NCI-H1105 treated with DMSO at 0.1 percent for 48 hours (cell line): ENCODE measurements around the gene PTBP2.
"Not testable (repeated sequence)": the region's sequence is repeated elsewhere in the genome, so short reads cannot be mapped to it uniquely, and the experiment has no call there.

Experiments
- DNase-seq: peaks from one replicate; lab custom pipeline; 2025; lab: John Stamatoyannopoulos, UW

Gene PTBP2

DNA sequence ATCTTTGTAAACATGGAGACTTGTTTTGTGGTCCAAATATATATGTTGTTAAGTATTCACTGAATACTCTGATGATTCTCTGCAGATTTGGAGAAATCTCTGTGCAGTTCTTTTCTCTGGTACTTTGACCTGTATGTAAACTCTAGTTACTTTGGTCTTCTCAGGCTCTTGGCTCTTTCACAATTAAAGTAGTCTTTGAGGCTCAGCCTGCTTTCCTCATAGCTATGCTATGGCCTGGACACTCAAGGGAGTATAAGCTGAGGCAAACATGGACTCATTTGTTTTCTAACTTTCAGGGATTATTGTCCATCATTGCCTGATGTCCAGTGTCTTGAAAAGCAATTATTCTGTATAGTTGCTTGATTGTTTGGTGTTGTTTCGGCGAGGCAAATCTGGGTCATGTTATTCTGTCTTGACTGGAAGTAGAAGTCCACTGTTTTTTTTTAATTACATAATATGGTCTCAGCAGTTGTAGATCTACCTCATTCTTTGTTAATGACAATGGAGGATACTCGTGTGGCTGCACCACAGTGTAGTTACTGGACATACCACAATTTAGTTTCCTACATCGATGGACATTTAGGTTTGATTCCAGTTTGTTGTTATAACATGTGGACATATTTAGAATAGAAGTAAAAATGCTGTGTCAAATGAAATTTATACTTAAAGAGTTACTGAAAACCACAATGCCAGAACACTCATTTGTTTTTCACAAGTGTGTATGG, 9.2 kb downstream of the PTBP2 start:
- no peak for DNase-seq

DNA sequence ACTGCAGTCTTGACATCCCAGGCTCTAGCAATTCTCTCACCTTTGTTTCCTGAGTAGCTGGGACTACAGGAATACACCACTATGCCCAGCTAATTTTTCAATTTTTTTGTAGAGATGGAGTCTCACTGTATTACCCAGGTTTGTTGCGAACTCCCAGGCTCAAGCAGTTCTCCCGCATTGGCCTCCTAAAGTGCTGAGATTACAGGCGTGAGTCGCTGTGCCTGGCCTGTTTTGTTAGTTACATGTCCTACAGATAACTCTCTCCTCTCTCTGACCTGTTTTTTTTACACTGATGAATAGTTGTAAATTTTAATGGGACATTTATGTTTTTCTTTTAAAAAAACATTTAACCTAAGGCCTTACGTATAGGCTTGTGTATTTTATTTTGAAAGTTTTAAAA, 19.8 kb downstream of the PTBP2 start:
- no peak for DNase-seq

DNA sequence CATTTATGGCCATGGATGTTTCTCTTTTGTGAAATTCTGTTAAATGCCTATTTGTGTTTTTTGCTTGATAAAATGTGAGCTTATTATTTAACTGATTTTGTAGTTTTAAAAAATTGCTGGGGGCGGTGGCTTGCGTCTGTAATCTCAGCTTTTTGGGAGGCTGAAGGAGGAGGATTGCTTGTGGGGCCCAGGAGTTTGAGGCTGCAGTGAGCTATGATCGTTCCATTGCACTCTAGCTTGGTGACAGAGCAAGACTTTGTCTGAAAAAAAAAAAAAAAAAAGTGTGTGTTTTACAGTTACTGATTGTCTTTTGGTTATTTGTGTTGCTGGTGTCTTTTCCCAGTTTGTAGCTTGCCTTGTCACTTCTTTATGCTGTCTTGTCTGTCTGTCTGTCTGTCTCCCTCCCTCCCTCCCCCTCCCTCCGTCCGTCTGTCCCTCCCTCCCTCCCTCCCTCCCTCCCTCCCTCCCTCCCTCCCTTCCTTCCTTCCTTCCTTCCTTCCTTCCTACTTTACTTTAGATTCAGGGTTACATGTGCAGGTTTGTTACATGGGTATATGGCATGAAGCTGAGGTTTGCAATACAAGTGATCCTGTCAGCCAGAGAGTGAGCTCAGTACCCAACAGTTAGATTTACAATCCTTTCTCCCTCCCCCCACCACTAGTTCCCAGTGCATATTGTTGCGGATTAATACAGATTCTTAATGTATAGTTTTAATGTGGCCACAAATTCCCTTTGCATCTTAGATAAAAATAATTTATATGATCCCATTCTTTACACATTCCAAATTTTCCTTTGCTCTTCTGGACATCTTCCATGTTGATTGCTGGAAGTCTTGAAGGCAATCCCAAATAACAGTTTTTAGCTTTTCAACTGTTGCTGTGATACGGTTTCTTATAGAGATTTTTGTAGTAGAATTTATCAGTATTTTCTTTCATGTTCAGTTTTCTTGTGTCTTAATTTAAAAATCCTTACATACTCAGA, 25.1 kb downstream of the PTBP2 start:
- no peak for DNase-seq

DNA sequence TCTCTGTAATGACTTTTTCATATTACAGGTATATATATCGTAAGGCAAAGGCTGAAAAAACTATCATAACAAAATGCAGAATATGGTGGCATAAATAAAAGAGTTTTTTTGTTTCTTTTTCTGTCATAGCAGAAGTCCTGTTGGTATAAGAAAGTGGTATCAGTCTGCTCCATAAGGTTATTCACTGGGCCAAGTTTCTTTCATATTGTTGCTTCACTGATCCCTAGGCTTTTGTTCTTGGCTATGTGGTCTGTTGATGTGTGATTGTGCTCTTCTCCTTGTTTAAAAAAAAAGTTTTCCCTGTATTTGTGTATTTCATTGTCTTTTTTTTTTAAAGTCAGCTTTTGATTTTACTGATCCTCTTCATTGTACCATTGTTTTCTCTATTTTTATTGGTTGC, 26.0 kb downstream of the PTBP2 start:
- no peak for DNase-seq

GRCh38 chr1:96748078-96748477, 26.5 kb downstream of the PTBP2 start:
- DNase-seq: no peak

DNA sequence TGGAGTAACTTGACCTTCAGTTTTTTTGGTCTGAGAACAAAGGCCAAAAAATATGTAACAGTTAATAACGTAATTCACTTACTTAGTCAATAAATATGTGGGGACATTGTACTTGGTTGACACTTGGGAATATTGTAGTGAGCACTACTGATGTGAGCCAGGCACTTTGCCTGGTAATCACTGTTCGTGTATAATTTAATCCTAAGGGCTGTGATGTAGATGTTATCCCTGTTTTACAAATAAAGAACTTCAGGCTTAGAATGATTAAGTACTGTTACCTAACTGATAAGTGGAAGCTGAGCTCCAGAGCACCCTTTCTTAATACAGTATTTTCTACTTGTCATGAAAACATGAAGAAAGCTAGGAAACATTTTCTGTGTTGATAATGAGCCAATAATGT, 28.0 kb downstream of the PTBP2 start:
- DNase-seq: no peak

- DNase-seq: no peak
Observed at GRCh38 chr1:96752394-96752793, 30.8 kb downstream of the PTBP2 start.

- no peak for DNase-seq
Observed at GRCh38 chr1:96756789-96757188, 35.2 kb downstream of the PTBP2 start.

GRCh38 chr1:96762586-96762985, 41.0 kb downstream of the PTBP2 start:
- DNase-seq: not testable (repeated sequence)

DNA sequence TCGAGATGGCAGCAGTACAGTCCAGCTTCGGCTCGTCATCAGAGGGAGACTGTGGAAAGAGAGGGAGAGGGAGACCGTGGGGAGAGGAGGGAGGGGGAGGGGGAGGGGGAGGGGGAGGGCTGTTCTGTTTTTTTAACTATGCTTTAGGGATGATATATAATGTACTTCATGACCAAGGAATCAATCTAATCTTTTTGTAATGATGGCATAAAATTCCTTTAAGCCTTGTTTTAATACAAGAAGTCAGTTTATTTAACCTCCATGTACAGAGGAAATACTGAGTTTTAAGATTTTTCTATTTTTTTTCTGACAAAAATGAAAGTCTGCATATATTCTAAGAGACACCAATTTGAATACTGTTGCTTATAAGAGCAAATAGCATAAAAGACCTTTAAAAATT, 41.9 kb downstream of the PTBP2 start:
- no peak for DNase-seq

- DNase-seq: no peak
Observed at GRCh38 chr1:96764469-96764868, 42.9 kb downstream of the PTBP2 start.

GRCh38 chr1:96771847-96772246, 50.3 kb downstream of the PTBP2 start:
- DNase-seq: no peak

GRCh38 chr1:96772349-96772748, 50.8 kb downstream of the PTBP2 start:
- DNase-seq: no peak

DNA sequence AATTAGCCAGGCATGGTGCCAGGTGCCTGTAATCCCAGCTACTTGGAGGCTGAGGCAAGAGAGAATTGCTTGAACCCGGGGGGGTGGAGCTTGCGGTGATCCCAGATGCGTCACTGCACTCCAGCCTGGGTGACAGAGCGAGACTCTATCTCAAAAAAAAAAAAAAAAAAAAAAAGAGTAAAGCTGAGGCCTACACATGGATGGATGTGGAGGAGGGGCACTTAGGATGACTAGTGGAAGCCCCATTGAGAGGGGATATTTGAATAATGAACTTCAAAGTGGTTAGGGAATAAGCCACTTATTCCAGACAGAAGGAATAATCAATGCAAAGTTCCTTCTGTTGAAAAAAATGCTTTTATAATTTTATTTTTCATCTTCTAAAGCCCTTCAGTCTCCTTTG, 51.4 kb downstream of the PTBP2 start:
- DNase-seq: no peak

- DNase-seq: no peak
Observed at GRCh38 chr1:96782206-96782605, 60.6 kb downstream of the PTBP2 start.

GRCh38 chr1:96782856-96783255, 61.3 kb downstream of the PTBP2 start:
- no peak for DNase-seq

GRCh38 chr1:96790599-96790998, 69.0 kb downstream of the PTBP2 start:
- DNase-seq: no peak

DNA sequence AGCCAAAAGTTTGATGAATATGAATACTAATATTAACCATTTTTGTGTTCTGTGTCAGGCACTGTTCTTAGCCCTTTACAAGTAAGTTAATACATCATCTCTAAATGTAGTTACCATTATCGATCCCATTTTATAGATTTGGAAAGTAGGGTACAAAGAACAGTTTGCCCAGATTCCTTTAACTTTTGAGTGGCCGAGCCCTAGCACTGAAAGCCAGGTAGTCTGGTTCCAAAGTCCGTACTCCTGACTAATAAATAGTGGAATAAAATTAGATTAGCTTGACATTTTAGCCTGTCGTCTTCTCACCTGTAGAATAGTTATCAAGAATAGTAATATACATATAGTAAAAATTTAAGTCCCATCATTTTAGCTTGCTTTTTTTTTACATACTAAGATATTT, 70.6 kb downstream of the PTBP2 start:
- no peak for DNase-seq

DNA sequence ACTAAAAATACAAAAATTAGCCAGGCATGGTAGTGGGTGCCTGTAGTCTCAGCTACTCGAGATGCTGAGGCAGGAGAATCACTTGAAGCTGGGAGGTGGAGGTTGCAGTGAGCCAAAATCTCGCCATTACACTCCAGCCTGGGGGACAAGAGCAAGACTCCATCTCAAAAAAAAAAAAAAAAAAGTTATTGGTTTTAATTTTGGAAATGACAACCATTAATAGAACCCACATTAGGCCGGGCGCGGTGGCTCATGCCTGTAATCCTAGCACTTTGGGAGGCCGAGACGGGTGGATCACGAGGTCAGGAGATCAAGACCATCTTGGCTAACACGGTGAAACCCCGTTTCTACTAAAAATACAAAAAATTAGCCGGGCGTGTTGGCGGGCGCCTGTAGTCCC, 80.1 kb downstream of the PTBP2 start:
- DNase-seq: not testable (repeated sequence)

DNA sequence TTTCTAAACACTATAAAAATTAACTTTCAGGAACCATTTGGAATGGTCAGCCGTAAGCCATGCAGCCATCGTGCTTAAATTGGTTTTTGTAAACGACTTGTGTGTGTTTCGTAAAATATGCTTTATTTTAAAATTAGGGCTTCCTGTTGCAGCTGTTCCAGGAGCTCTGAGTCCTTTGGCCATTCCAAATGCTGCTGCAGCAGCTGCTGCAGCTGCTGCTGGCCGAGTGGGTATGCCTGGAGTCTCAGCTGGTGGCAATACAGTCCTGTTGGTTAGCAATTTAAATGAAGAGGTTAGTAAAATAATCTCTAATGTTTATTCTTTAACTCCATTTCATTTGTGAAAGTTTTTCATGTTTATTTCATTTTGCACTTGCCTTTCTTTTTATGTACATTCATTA, 83.1 kb downstream of the PTBP2 start:
- no peak for DNase-seq

DNA sequence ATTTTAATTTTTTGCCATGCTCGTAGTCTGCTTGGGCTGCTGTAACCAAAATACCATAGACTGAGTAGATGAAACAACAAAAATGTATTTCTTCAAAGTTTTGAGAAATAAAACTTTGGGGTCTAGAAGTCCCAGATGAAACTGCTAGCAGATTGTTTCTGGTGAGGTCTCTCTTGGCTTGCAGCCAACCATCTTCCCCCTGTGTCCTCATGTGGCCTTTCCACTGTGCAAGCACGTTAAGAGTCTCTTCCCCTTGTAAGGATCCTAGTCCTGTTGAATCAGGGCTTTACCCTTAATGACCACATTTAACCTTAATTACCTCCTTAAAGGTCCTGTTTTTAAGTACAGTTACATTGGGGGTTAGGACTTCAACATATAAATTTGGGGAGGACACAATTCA, 86.6 kb downstream of the PTBP2 start:
- peak; percentile 21 for DNase-seq

- no peak for DNase-seq
Observed at GRCh38 chr1:96815914-96816313, 94.3 kb downstream of the PTBP2 start.

DNA sequence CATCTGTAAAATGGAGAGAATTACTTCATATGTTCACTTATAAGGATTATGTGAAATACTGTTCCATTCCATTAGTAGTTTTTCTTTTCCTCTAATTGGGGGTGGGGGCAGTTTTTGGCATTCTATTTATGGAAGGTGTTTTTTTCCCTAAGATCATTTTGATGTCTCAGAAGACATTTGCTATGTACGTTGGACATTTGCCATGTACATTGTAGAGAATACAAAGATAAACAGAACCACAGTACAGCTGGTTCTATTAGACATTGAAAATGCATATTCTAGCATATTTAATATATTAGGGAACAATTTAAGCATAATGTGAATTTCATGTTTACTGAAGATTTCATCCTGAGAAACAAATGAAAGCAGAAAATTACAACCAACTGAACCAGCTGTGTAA, 98.5 kb downstream of the PTBP2 start:
- no peak for DNase-seq
